ACHN (cell line): ENCODE measurements around the gene FYN.
"Not testable (repeated sequence)": the region's sequence is repeated elsewhere in the genome, so short reads cannot be mapped to it uniquely, and the experiment has no call there.

Source experiments
- DNase-seq: peaks from one replicate; pipeline ENCODE4 v3.0.0-alpha.2; 2015
- in situ Hi-C: cut with HindIII; loops from 2 replicates; pipeline ENCODE4 v1.10.0; 2017; ENCODE audit warnings: low sequenced_read_pairs, low pct_ligation_motif_present, low pct_unique_long_range_greater_than_20kb

Gene FYN

DNA sequence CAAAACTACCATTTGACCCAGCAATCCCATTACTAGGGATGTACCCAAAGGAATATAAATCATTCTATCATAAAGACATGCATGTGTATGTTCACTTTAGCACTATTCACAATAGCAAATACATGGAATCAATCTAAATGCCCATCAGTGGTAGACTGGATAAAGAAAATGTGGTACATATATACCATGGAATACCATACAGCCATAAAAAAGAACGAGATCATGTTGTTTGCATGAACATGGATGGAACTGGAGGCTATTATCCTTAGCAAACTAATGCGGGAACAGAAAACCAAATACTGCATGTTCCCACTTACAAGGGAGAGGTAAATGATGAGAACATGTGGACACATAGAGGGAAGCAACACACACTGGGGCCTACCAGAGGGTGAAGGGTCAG lies 13.5 kb upstream of the FYN start:
- DNase-seq, in situ Hi-C loops: not testable (repeated sequence)

- in situ Hi-C loops: no loop called here
These were observed 12.2 kb upstream of the FYN start for GRCh38 chr6:111885373-111886027.

GRCh38 chr6:111884068-111884467 lies 10.8 kb upstream of the FYN start:
- in situ Hi-C loops: no loop called here
- DNase-seq: no peak

More at GRCh38 chr6:111885373-111886027, 12.2 kb upstream of the FYN start:
- no peak for DNase-seq

DNA sequence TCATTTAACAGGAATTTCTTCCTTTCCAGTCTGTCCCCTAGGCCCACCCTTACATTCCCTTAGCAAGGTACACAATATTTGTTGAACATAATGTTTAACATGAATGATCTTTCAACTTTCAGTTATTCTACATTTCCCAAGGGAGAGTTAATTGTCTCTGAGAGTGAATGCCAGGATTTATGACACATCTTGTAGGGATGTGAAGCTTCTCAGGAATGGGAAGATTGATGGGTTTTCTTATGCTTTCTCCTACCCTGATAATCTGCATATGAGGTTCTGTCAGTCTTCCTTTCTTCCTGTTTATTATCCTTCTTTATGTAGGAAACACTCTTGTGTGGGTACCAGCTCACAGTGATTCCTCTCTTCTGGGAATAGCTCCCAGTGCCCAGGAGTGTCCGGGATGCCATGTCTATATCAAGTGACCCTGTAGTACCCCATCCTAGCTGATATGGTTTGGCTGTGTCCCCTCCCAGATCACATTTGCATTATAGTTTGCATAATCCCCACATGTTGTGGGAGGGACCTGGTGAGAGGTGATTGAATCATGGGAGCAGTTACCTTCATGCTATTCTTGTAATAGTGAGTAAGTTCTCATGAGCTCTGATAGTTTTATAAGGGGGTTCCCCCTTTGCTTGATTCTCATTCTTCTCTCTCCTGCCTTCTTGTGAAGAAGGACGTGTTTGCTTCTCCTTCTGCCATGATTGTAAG lies 7.1 kb upstream of the FYN start:
- DNase-seq: no peak
- in situ Hi-C loops: no loop called here

DNA sequence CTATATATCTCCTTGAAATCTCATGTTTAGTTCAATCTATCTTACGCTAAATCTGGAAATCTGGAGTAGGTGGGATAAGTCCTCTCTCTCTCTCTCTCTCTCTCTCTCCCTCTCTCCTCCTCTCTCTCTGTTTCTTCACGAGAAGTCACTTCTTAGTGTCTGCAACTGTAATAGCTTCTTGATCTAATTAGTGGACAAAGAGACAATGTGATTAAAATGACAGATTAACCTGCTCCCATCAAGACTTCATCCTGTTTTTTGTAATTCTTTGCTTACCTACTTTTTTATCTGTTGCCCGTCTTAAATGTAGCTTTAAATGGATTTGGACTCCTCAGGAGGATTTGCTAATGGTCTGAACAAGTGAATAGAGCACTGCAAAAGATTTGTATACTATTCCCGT lies 2.5 kb upstream of the FYN start:
- in situ Hi-C loops: no loop called here
- DNase-seq: no peak

DNA sequence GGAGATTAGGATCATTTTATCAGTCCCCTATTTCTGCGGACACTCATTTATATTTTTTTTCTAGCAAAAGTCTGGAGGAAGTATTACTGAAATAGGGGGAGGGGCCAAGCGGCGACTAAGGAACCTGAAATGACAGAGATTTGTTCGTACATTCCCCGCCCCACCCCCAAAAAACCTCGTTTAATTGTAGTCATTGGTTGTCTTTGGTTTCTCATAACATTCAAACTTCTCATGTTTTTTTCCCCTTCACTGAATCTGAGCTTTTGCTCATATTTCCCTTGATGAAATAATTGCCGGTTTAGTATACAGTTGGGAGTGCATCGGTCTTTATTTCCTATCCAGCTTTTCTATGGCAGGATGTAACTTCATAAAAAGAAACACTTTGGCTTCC lies 768 bp upstream of the FYN start:
- DNase-seq: no peak
- in situ Hi-C loops: no loop called here

DNA sequence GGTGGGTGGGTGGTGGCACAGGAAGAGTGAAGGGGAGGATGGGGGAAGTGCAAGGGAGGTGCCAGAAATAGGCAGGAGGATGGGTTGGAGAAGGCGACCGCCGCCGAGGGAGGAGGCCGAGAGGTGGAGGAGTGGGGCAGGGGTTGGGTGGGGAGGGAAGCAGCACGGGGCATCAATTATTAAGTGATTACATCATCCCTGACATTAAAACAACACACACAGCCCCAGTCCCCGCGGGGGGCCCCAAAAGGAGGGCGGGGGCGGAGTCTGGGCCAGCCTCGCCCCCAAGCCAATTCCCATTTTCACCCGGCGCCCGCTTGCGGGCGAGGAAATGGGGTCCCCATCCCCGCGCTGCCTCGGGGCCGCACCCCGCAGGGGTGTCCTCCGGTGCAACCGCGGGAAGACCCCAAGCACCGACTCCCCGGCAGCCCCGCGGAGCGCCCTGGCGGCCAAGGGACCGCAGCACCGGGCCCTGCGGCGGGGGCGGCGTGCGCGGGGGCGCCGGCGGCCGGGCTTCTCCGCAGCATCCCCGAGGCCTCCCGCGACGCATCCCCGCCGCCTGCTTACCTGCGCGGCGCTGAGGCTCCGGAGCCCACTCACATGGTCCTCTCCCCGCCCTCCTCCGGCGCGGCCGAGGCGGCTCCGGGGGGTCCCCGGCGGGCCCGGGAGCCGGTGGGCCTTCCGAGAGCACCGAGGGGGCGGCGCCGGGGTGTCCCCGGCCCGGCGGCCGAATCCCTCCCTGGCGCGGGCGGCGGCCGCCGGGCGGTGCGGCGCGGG lies 663 bp downstream of the FYN start:
- in situ Hi-C loops: no loop called here

DNA sequence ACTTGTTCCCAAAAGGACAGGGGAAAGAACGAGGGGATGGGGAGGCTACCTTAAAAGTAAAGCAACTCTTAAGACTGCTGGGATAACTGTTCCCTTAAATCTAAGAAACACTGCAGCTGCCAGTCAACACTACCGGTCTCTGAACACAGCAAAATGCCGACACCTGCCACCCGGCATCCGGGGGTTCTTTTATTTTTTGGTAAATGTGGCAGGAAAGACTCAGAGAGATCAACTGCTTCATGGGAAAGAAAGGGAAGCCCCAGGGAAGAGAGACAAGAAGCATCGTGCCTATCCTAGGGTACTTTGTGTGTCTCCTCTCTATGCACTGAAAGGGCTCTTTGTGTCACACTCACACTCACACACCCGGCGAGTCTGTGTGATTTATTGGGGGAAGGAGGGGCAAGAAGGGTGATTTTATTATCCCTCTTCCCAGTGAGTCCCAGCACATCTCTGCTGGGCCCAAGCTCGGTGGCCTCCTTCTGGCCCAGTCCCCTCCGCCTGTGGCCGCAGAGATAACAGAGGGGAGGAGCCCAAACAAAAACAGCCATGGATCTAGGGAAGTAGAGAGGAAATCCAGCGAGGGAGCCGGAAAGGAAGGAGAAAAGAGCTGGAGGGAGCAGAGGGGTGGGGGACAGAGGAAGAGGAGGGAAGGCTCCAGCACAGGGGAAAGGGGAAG lies 1.4 kb downstream of the FYN start:
- DNase-seq: no peak
- in situ Hi-C loops: no loop called here

More for the DNA sequence above, 663 bp downstream of the FYN start:
- DNase-seq: no peak

GRCh38 chr6:111871207-111871606 lies 2.0 kb downstream of the FYN start:
- no peak for DNase-seq
- in situ Hi-C loops: no loop called here

DNA sequence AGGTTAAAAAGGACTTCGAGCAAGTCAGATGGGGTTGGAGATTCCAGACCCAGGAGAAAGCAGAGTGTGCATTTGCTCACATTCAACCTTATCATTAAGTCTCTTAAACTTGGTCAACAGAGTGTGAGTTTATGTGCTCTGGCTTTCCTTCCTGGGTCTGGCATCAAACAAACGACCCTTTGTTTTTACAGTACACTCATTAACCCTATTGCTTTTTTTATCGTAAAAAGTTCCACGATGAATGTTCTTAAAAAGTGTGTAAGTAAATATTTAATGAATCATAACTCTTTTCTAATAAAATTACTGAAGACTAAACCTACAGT lies 2.5 kb downstream of the FYN start:
- DNase-seq: no peak
- in situ Hi-C loops: no loop called here

DNA sequence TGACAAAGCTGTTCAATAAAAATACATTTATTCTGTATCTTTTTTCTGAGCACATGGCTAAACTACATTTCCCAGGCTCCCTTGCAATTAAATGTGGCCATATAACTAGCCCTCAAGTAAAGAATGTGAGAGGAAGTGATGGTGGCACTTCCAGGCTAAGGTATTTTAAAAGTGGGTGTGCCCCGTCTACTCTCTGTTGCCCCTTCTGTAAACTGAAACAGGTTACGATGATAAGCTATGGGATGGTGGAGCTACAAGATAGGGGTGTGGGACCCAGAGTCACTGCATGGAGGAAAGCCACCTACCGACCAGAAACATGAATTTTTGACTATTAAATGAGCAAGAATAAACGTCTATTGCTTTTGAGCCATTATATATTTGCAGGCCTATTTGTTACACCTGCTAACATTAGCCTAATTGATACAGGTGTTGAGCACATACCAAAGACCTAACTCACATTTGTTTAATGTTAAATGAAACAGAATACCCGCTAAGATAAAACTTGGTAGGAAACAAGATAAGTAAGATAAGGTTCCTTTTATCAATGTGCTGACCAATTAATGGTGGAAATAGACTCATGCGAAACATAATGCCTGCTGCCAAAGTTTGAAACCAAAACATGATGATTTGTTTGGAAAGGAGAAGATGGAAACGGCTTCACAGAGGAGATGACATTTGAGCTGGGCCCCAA lies 3.1 kb downstream of the FYN start:
- DNase-seq: no peak
- in situ Hi-C loops: no loop called here

GRCh38 chr6:111866857-111867256 lies 6.4 kb downstream of the FYN start:
- DNase-seq: no peak
- in situ Hi-C loops: no loop called here

GRCh38 chr6:111865909-111866546 lies 7.2 kb downstream of the FYN start:
- DNase-seq: no peak
- in situ Hi-C loops: no loop called here

GRCh38 chr6:111865049-111865585 lies 8.1 kb downstream of the FYN start:
- in situ Hi-C loops: no loop called here
- DNase-seq: no peak

DNA sequence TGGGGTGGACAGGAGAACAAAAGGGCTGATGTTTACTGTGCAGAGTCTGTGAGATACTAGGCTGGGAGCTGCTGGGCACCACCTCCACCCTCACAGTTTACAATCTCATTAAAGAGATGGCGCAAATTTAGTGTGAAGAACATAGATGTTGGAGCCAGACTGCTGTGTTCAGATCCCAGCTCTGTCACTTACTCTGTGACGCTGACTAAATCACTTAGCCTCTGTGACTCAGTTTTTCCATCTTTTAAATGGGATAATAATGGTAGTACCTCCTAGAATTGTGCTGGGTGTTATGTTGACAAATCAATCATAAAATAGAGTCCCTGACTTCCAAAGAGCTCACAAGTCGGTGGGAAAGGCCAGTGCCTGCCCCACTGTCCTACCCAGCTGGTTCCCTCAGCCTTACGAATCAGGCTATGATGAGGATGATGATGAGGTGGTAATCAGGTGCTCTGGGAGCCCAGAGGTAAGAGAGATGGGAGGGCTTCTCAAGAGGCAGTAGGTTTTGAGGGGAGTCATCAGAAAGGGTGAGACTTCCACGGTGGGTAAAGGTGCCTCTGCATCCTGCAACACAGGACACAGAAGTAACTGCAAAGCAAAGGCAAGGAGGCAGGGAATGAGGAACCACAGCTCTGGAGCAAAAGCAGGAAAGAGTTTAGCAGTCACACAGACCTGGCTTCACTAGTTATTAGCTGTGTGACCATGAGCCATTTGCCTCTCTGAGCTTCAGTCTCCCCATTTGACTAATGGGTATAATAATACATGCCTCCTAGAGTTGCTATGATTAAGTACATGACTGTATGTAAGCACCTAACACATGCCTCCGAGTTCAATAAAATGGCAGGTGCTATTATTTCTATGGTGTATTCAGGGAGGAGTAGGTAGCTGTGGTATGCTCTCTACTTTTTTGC lies 8.9 kb downstream of the FYN start:
- in situ Hi-C loops: no loop called here
- no peak for DNase-seq

DNA sequence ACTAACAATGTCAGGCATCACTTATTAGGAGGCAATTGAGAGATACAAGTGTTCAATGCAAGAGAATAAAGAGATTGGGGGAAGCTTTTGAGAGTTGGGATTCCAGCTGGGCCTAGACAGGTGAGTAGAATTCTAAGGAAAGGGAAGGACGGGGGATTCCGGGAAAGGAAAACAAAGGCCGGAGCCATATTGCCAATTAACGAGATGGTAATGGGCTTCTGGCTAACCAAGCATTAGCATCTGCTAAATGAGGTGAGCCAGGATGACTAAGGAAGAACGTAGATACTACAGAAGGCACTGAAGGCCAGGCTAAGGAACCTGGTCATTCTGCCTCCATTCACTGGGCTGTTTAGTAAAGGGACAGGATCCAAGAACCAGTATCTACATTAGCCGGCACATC lies 10.5 kb downstream of the FYN start:
- in situ Hi-C loops: no loop called here
- DNase-seq: no peak

DNA sequence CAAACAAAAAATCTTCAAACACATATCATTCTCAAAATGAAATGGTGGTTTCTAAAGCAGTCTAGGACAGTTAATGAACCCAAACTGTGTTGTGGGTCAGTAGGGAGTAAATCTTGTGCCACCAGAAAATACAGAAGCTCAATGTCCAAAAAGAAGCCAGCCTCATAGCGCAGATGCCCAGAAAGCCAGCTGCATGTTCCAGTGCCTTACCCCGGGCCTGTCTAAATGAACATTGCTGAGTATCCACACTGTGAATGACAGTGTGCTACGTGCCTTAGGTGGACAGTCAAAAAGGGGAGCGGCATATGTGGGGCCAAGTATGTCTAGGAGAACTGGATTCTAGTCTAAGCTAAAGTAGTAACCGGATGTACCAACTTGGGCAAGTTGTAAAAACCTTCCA lies 10.9 kb downstream of the FYN start:
- in situ Hi-C loops: no loop called here
- no peak for DNase-seq
